Osteoblast (primary cell): ENCODE results near the gene NDUFAF3. TPM values are rescaled to one million over a fixed set of nuclear protein-coding genes. Genes with fewer than 3 reads are reported as not detected.

ENCODE experiments used
- DNase-seq: peaks from one replicate; pipeline ENCODE4 v3.0.0; 2011; ENCODE audit warnings: low spot score, mixed read lengths; ENCODE audit not compliant: insufficient read length; ENCODE audit errors: missing footprints
- H2AFZ ChIP-seq: 2 replicates; pipeline ENCODE4 v1.6.0; 2011; ENCODE audit warnings: mild to moderate bottlenecking, low read length
- H3K27ac ChIP-seq: 2 replicates; pipeline ENCODE4 v1.5.1; 2011; ENCODE audit warnings: mild to moderate bottlenecking, low read depth, low read length, moderate library complexity
- H3K27me3 ChIP-seq: 2 replicates; pipeline ENCODE4 v1.6.0; 2012; ENCODE audit warnings: mild to moderate bottlenecking, control low read depth, inconsistent platforms, low read length, moderate library complexity; ENCODE audit not compliant: insufficient read depth
- H3K36me3 ChIP-seq: 2 replicates; pipeline ENCODE4 v1.5.1; 2011; ENCODE audit warnings: mild to moderate bottlenecking, low read length, control low read depth, moderate library complexity; ENCODE audit not compliant: insufficient read depth
- H3K4me1 ChIP-seq: 2 replicates; pipeline ENCODE4 v1.5.1; 2011; ENCODE audit warnings: mild to moderate bottlenecking, low read length, control low read depth, moderate library complexity; ENCODE audit not compliant: insufficient read depth
- H3K4me2 ChIP-seq: 2 replicates; pipeline ENCODE4 v1.6.0; 2011; ENCODE audit warnings: mild to moderate bottlenecking, low read length; ENCODE audit not compliant: insufficient read depth
- H3K4me3 ChIP-seq: fragments of 200-600 bp; sonication (generic); 3 replicates; pipeline ENCODE4 v1.5.1; 2012; ENCODE audit warnings: mild to moderate bottlenecking, low read length, inconsistent platforms; ENCODE audit not compliant: insufficient read depth
- H3K79me2 ChIP-seq: 2 replicates; pipeline ENCODE4 v1.6.0; 2012; ENCODE audit warnings: mild to moderate bottlenecking, low read length, control low read depth, inconsistent platforms; ENCODE audit not compliant: insufficient read depth
- H3K9me3 ChIP-seq: 2 replicates; pipeline ENCODE4 v1.5.1; 2011; ENCODE audit warnings: low read depth, low read length, control low read depth
- H4K20me1 ChIP-seq: 2 replicates; pipeline ENCODE4 v1.6.0; 2012; ENCODE audit warnings: mild to moderate bottlenecking, low read length, control low read depth; ENCODE audit not compliant: insufficient read depth
- total RNA-seq: library from RNA; depleted of rRNA; stranded (reverse); fragments of >200 nt; gene quantifications from 2 replicates; pipeline ENCODE4 v1.2.3, GENCODE V29; 2012
- TF ChIP-seq, protein P1 (sequence below): IDR thresholded peaks from 2 replicates; pipeline ENCODE4 v1.5.1; 2011; ENCODE audit warnings: mild to moderate bottlenecking, low read depth, low read length, moderate library complexity; ENCODE audit errors: extremely low read depth

NDUFAF3 gene
- total RNA-seq, 1 donor = 43.4 TPM

DNA sequence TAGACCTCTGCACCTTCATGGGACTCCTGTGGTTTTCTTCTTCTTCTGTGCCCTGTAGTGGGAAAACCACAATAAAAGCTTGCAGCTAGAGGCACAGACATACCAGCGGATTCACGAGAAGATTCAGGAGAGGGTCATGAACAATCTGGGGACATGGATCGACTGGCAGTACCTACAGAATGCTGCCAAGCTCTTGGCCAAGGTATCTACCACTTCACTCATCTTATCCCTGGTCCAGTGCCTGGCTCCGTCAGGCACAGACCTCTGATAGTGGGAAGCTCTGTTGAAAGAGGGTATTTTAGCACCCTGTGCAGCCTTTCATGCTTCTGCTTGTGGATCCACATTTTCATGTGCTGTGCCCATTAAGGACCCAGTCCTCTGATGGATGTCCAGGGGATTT lies 41.6 kb upstream of the NDUFAF3 start:
- Histone ChIP-seq H3K4me3 (no peak overlapping the region), H3K9me3 (no peaks in the 10 kb centered on the region), H4K20me1 (peaks cover 2% of the 10 kb centered on the region), H3K4me1 (no peaks in the 10 kb centered on the region), H3K36me3 (peaks cover 80% of the 10 kb centered on the region), H3K79me2 (no peaks in the 10 kb centered on the region), H3K27ac (no peak overlapping the region), H3K27me3 (no peaks in the 10 kb centered on the region), H2AFZ (no peak overlapping the region), H3K4me2 (no peak overlapping the region)
- DNase-seq = no peak
- TF ChIP-seq, protein P1, sequence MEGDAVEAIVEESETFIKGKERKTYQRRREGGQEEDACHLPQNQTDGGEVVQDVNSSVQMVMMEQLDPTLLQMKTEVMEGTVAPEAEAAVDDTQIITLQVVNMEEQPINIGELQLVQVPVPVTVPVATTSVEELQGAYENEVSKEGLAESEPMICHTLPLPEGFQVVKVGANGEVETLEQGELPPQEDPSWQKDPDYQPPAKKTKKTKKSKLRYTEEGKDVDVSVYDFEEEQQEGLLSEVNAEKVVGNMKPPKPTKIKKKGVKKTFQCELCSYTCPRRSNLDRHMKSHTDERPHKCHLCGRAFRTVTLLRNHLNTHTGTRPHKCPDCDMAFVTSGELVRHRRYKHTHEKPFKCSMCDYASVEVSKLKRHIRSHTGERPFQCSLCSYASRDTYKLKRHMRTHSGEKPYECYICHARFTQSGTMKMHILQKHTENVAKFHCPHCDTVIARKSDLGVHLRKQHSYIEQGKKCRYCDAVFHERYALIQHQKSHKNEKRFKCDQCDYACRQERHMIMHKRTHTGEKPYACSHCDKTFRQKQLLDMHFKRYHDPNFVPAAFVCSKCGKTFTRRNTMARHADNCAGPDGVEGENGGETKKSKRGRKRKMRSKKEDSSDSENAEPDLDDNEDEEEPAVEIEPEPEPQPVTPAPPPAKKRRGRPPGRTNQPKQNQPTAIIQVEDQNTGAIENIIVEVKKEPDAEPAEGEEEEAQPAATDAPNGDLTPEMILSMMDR = no peak

DNA sequence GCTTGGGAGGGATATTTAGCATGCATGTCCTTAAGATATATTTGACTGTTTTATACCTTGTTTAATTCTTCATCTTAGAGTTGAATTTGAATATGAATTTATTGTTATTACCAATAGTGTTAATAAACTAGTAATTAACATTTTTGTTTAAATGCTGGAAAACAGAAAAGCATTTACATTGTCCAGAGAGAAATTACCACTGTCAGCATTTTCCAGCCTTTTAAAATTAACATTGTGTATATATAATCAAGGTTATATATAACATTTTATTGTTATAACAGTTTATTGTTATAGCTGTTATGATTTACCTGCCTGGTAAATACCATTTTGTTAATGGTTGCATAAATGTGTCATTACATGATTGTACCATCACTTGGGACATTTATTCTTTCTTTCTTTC lies 39.9 kb upstream of the NDUFAF3 start:
- Histone ChIP-seq H3K27me3 (no peaks in the 10 kb centered on the region), H3K79me2 (no peaks in the 10 kb centered on the region), H4K20me1 (peaks cover 2% of the 10 kb centered on the region), H2AFZ (no peak overlapping the region), H3K27ac (no peak overlapping the region), H3K36me3 (peaks cover 73% of the 10 kb centered on the region), H3K9me3 (no peaks in the 10 kb centered on the region), H3K4me2 (no peak overlapping the region), H3K4me1 (no peaks in the 10 kb centered on the region), H3K4me3 (no peak overlapping the region)
- no peak for DNase-seq
- TF ChIP-seq, protein P1 = no peak

DNA sequence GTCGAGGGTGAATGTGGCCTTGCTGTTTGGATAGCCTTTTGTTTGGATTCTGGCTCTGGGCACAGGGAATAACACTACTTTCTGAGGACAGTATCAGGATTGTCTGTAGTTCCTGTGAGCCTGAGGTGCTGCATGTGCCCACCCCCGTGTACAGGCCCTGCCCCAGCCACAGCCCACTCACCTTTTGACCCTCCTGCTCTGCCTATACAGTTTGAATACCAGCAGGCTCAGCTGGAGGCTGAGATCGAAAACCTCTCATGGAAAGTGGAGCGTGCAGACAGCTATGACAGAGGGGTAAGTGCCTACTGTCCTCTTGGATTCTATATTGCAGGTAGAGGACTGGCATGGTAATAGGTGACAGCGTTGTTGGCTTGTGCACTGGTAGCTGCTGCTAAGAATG lies 39.2 kb upstream of the NDUFAF3 start:
- no peak overlapping the region for H3K4me2 ChIP-seq
- no peaks in the 10 kb centered on the region for H3K27me3 ChIP-seq
- peaks cover 2% of the 10 kb centered on the region for H4K20me1 ChIP-seq
- H3K27ac ChIP-seq = no peak overlapping the region
- no peaks in the 10 kb centered on the region for H3K4me1 ChIP-seq
- no peak overlapping the region for H2AFZ ChIP-seq
- H3K36me3 ChIP-seq = peaks cover 70% of the 10 kb centered on the region
- H3K79me2 ChIP-seq = no peaks in the 10 kb centered on the region
- H3K4me3 ChIP-seq = no peak overlapping the region
- TF ChIP-seq, protein P1 = no peak
- no peak for DNase-seq
- no peaks in the 10 kb centered on the region for H3K9me3 ChIP-seq

DNA sequence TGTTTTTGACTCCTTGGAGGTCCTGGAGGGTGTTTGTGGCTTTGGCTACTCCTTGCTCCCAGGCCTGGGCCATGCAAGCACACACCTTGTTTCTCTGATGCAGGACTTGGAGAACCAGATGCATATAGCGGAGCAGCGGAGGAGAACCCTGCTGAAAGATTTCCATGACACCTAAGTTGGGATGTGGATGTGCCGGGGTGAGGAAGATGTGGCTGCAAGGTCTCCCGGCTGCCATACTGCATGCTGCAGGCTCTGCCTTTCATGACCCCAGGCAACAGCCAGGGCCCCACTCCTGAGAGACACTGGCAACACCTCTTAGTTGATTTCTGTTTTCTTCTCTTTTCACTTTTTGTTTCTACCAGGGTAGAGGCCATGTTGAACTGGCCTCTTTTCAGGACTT lies 38.8 kb upstream of the NDUFAF3 start:
- Histone ChIP-seq H3K36me3 (peaks cover 66% of the 10 kb centered on the region), H3K9me3 (no peaks in the 10 kb centered on the region), H4K20me1 (peaks cover 2% of the 10 kb centered on the region), H3K27me3 (no peaks in the 10 kb centered on the region), H2AFZ (no peak overlapping the region), H3K79me2 (no peaks in the 10 kb centered on the region), H3K27ac (no peak overlapping the region), H3K4me3 (no peak overlapping the region), H3K4me1 (no peaks in the 10 kb centered on the region), H3K4me2 (no peak overlapping the region)
- no peak for DNase-seq
- TF ChIP-seq, protein P1 = no peak
